Measurements from ENCODE around the gene POU2F2. TPM values are rescaled to one million over a fixed set of nuclear protein-coding genes. Genes with fewer than 3 reads are reported as not detected.

Gene POU2F2
- total RNA-seq, 1 donor from 2014 or later, result 1.2 TPM

DNA sequence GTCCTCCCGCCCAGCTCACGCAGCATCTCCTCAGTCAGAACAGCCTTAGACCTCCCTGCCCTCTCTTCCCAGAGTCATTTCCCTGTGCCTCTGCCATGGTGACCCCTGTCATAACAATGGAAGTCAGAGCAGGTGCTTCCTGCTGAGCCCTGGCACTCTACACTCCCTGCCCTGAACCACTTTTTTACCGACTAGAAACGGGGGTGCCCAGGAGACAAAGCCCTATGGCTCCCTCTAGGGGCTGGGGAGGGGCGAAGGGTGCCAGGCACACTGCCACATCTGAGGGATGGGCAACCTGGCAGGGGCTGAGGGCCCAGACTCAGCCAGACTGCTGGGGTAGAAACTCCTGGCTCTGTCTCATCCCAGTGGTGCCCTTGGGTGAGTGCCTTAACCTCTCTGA, 39.9 kb downstream of the POU2F2 start:
- TF ChIP-seq, protein P1, sequence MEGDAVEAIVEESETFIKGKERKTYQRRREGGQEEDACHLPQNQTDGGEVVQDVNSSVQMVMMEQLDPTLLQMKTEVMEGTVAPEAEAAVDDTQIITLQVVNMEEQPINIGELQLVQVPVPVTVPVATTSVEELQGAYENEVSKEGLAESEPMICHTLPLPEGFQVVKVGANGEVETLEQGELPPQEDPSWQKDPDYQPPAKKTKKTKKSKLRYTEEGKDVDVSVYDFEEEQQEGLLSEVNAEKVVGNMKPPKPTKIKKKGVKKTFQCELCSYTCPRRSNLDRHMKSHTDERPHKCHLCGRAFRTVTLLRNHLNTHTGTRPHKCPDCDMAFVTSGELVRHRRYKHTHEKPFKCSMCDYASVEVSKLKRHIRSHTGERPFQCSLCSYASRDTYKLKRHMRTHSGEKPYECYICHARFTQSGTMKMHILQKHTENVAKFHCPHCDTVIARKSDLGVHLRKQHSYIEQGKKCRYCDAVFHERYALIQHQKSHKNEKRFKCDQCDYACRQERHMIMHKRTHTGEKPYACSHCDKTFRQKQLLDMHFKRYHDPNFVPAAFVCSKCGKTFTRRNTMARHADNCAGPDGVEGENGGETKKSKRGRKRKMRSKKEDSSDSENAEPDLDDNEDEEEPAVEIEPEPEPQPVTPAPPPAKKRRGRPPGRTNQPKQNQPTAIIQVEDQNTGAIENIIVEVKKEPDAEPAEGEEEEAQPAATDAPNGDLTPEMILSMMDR (IDR thresholded peaks at IDR 0.05; ENCODE audit: borderline replicate concordance), result peak; percentile 61
- no peaks in the 10 kb centered on the region for H3K36me3 ChIP-seq
- no peaks in the 10 kb centered on the region for H3K9me3 ChIP-seq (replicated peaks)
- no peak overlapping the region for H3K4me3 ChIP-seq
- DNase-seq, result no peak
- peaks cover 27% of the 10 kb centered on the region for H3K27me3 ChIP-seq (ENCODE audit: low read depth)
- peaks cover 15% of the 10 kb centered on the region for H3K4me1 ChIP-seq
- intact Hi-C loops (cut with micrococcal nuclease), result no loop called here
- no peak overlapping the region for H3K27ac ChIP-seq (replicated peaks)

DNA sequence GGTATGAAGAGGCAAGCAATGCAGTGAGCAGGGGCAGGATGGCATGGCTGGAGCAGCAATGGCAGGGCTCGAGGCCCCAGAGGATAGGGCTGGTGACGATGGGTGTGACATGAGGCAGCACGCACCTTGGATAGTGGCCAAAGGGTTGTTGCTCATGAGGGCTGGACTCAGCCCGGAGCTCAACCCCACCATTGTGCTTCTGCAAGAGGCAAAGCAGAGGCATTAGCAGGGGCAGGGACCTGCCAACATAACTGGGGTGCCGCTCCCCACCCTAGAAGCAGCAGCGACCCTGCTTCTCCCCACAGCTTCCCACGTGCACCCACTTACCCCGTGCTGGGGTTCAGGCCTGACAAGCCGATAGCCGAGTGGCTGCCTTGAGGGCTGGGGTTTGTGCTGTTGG, 40.5 kb downstream of the POU2F2 start:
- Histone ChIP-seq H3K4me3 (no peak overlapping the region), H3K27ac (replicated peaks) (no peak overlapping the region), H3K9me3 (replicated peaks) (no peaks in the 10 kb centered on the region), H3K27me3 (ENCODE audit: low read depth) (peaks cover 24% of the 10 kb centered on the region), H3K36me3 (no peaks in the 10 kb centered on the region), H3K4me1 (peaks cover 15% of the 10 kb centered on the region)
- intact Hi-C loops (cut with micrococcal nuclease), result no loop called here
- TF ChIP-seq, protein P1 (IDR thresholded peaks at IDR 0.05; ENCODE audit: borderline replicate concordance), result no peak
- DNase-seq, result no peak

DNA sequence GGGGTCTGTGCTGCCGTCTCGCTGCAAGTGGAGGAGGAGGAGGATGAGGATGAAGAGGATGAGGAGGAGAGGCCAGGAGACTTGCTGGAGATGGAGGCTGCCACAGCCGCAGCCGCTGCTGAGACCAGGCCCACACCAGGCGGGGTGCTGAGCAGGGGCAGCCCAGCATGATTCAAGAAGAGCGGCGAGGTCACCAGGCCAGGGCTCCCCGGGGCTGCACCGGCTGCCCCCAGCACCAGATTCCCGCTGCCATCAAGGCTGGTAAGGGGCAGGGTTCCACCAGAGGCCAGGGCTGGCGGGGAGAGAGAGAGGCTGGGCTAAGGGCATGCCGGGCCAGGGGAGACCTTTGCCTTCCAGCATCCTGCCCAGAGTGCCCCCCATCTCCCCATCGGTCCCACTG, 40.9 kb downstream of the POU2F2 start:
- peaks cover 15% of the 10 kb centered on the region for H3K4me1 ChIP-seq
- H3K27me3 ChIP-seq (ENCODE audit: low read depth), result peaks cover 20% of the 10 kb centered on the region
- no peak overlapping the region for H3K4me3 ChIP-seq
- TF ChIP-seq, protein P1 (IDR thresholded peaks at IDR 0.05; ENCODE audit: borderline replicate concordance), result no peak
- intact Hi-C loops (cut with micrococcal nuclease), result no loop called here
- H3K9me3 ChIP-seq (replicated peaks), result no peaks in the 10 kb centered on the region
- H3K27ac ChIP-seq (replicated peaks), result no peak overlapping the region
- DNase-seq, result no peak
- H3K36me3 ChIP-seq, result no peaks in the 10 kb centered on the region

DNA sequence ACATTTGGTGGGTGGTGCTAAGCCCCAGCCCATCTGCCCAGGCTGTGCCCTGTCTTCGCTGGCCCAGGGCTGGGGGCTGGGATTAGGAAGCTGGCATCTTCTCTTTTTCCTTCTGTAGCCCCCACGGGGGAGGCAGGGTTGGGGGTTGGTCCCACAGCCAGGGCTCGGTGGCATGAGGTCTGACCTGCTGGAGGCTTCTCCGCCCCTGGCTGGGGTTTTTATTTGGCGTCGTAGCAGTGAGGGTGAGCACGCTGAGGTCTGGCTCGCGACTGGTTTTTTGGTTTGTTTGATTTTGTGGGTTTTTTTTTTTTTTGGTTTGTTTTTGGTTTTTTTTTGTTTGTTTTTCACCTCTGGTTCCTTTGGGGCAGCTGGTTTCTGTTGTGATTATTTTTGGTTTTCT, 41.6 kb downstream of the POU2F2 start:
- TF ChIP-seq, protein P1 (IDR thresholded peaks at IDR 0.05; ENCODE audit: borderline replicate concordance), result no peak
- H3K4me3 ChIP-seq, result no peak overlapping the region
- intact Hi-C loops (cut with micrococcal nuclease), result no loop called here
- H3K36me3 ChIP-seq, result no peaks in the 10 kb centered on the region
- no peak for DNase-seq
- H3K9me3 ChIP-seq (replicated peaks), result no peaks in the 10 kb centered on the region
- no peak overlapping the region for H3K27ac ChIP-seq (replicated peaks)
- H3K27me3 ChIP-seq (ENCODE audit: low read depth), result peaks cover 14% of the 10 kb centered on the region
- peaks cover 15% of the 10 kb centered on the region for H3K4me1 ChIP-seq

- Histone ChIP-seq H3K4me3 (no peak overlapping the region), H3K27ac (replicated peaks) (no peak overlapping the region), H3K36me3 (no peaks in the 10 kb centered on the region), H3K27me3 (ENCODE audit: low read depth) (peaks cover 5% of the 10 kb centered on the region), H3K4me1 (peaks cover 15% of the 10 kb centered on the region), H3K9me3 (replicated peaks) (no peaks in the 10 kb centered on the region)
- intact Hi-C loops (cut with micrococcal nuclease), result no loop called here
- TF ChIP-seq, protein P1 (IDR thresholded peaks at IDR 0.05; ENCODE audit: borderline replicate concordance), result no peak
- no peak for DNase-seq
Measured at GRCh38 chr19:42089772-42090171, 42.5 kb downstream of the POU2F2 start.

Measured in left ventricle myocardium inferior (tissue), 1 donor.